T-helper 1 cell treated with Interleukin-12 subunit alpha and Interleukin-12 subunit beta and Interleukin-4 antibody, amounts not matched to agents 30 ng/mL and 1 ng/mL, for 36 hours (primary cell): Measurements from ENCODE around the gene NAALADL2. TPM values are rescaled to one million over a fixed set of nuclear protein-coding genes. Genes with fewer than 3 reads are reported as not detected.

Experiments
- intact Hi-C: fragments of 100-400 bp; cut with micrococcal nuclease; formaldehyde crosslinking; loops from one replicate; pipeline ENCODE4 v1.15.1; 2024
- total RNA-seq: library from RNA; stranded (reverse); gene quantifications from 2 replicates; pipeline ENCODE4 v1.2.3, GENCODE V29; 2022

Gene NAALADL2
- total RNA-seq, 1 donor from 2014 or later, result not detected

- intact Hi-C loops, result no loop called here
These were observed 25.8 kb downstream of the NAALADL2 start for GRCh38 chr3:174884776-174885568.

GRCh38 chr3:174891524-174892203, 32.5 kb downstream of the NAALADL2 start:
- intact Hi-C loops, result no loop called here

- intact Hi-C loops, result no loop called here
These were observed 47.9 kb downstream of the NAALADL2 start for GRCh38 chr3:174907027-174907426.

- intact Hi-C loops, result no loop called here
These were observed 48.7 kb downstream of the NAALADL2 start for GRCh38 chr3:174907628-174908407.

- intact Hi-C loops, result no loop called here
These were observed 72.6 kb downstream of the NAALADL2 start for GRCh38 chr3:174931473-174932353.

- intact Hi-C loops, result no loop called here
These were observed 77.5 kb downstream of the NAALADL2 start for GRCh38 chr3:174936590-174936989.

- intact Hi-C loops, result no loop called here
These were observed 78.3 kb downstream of the NAALADL2 start for GRCh38 chr3:174937478-174937877.

GRCh38 chr3:174938102-174938501, 79.0 kb downstream of the NAALADL2 start:
- intact Hi-C loops, result no loop called here

GRCh38 chr3:174940151-174940550, 81.0 kb downstream of the NAALADL2 start:
- intact Hi-C loops, result no loop called here

GRCh38 chr3:174945276-174945675, 86.1 kb downstream of the NAALADL2 start:
- intact Hi-C loops, result no loop called here

- intact Hi-C loops, result no loop called here
These were observed 86.8 kb downstream of the NAALADL2 start for GRCh38 chr3:174945951-174946350.

GRCh38 chr3:174949523-174949922, 90.4 kb downstream of the NAALADL2 start:
- intact Hi-C loops, result no loop called here

- intact Hi-C loops, result no loop called here
These were observed 91.9 kb downstream of the NAALADL2 start for GRCh38 chr3:174951034-174951433.

GRCh38 chr3:174951498-174952005, 92.4 kb downstream of the NAALADL2 start:
- intact Hi-C loops, result no loop called here

- intact Hi-C loops, result no loop called here
These were observed 93.9 kb downstream of the NAALADL2 start for GRCh38 chr3:174953068-174953467.

GRCh38 chr3:174955513-174956016, 96.4 kb downstream of the NAALADL2 start:
- intact Hi-C loops, result no loop called here

GRCh38 chr3:174957081-174957480, 97.9 kb downstream of the NAALADL2 start:
- intact Hi-C loops, result no loop called here

- intact Hi-C loops, result no loop called here
These were observed 98.4 kb downstream of the NAALADL2 start for GRCh38 chr3:174957551-174958001.

GRCh38 chr3:174958671-174959328, 99.7 kb downstream of the NAALADL2 start:
- intact Hi-C loops, result no loop called here

GRCh38 chr3:174959556-174960065, 100.5 kb downstream of the NAALADL2 start:
- intact Hi-C loops, result no loop called here
